Measurements from ENCODE around the gene PEX10.
A peak's percentile ranks its signal among the peaks of the same experiment; 100 is the strongest.
"Not testable (repeated sequence)": the region's sequence is repeated elsewhere in the genome, so short reads cannot be mapped to it uniquely, and the experiment has no call there.

Gene PEX10

GRCh38 chr1:2412395-2412772 lies at the start of gene PEX10:
Gene PEX10 (minus strand): TSS chr1:2412564. CDS start chr1:2412502, 62 bp downstream.
- H3K27ac ChIP-seq: peak within 1 kb of the TSS; percentile 64
- DNase-seq (ENCODE audit: low read depth, low spot score): peak; percentile 69

- H3K27ac ChIP-seq: no peak overlapping the region
- no peak for DNase-seq (ENCODE audit: low read depth, low spot score)
Observed at GRCh38 chr1:2460996-2461751, 48.8 kb upstream of the PEX10 start.

DNA sequence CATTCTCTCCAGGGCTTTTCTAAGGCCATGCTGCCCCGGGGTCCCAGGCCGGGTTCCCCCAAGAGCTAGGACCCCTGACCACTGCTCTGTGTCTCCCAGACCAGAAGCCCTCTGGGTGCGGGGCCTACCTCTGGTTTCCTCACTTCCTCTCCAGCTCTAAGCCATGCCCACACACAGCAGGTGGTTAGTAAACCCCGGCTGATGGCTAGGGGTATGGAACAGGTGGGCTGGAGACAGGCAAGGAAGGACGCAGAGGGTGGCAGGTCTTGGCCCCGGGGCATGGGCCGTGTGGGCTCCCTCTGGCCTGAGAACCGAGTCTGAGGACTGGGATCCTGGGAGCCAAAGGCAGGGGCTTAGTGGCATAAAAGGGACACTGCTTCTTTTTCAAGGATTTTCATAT lies 47.8 kb upstream of the PEX10 start:
- no peak for DNase-seq (ENCODE audit: low read depth, low spot score)
- H3K27ac ChIP-seq: no peak overlapping the region

DNA sequence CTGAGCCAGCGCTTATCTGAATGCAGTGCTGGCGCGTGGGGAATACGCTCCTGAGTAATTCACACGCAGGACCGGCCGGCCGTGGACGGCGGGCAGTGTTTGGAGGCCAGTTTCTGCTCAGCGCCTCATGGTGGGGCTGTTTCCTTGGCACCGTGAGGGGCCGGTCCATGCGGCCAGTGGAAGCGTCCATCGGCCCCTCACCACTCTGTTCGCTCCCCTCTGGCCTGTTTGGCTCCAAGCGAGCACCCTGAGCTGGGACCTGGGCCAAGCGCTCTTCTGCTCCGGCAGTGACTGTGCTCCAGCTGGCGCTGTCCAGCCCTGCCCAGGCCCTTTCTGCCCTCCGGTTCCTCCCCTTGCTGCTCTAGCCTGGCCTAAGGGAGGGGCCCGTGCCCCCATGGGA lies 47.4 kb upstream of the PEX10 start:
- no peak overlapping the region for H3K27ac ChIP-seq
- no peak for DNase-seq (ENCODE audit: low read depth, low spot score)

DNA sequence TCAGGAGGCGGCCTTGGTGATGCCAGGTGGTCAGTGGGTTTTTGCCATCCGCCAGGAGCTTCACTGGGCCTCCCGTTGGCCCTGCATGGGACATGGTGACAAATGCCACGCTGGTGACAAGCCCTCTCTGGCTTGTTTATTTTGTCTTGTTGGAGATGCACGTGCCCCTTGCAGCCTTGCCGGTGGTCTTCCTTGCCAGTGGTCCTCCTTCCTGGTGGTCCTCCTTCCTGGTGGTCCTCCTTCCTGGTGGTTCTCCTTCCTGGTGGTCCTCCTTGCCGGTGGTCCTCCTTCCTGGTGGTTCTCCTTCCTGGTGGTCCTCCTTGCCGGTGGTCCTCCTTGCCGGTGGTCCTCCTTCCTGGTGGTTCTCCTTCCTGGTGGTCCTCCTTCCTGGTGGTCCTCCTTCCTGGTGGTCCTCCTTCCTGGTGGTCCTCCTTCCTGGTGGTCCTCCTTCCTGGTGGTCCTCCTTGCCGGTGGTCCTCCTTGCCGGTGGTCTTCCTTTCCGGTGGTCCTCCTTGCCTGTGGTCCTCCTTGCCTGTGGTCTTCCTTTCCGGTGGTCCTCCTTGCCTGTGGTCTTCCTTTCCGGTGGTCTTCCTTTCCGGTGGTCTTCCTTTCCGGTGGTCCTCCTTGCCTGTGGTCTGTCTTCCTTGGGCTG lies 46.9 kb upstream of the PEX10 start:
- not testable (repeated sequence) for DNase-seq (ENCODE audit: low read depth, low spot score); H3K27ac ChIP-seq

GRCh38 chr1:2458687-2459086 lies 46.3 kb upstream of the PEX10 start:
- DNase-seq (ENCODE audit: low read depth, low spot score): no peak
- H3K27ac ChIP-seq: no peak overlapping the region

DNA sequence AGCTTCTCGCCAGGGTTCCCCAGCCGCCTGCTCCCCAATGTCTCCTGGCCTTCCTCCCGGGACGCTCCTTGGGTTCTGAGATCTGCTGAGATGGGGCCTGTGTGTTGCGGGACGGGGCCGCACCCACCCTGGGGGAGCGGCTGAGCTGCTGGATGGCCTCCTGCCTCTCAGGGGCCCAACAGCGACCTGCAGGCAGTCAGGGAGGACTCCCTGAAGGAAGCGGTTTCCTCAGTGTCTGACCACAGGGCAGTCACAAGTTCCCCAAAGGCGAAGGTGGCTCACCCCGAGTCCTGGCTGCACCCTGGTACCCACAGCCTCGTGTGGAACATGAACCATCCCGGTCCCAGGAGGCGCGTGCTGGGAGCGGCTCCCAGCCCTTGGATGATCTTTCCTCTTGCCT lies 45.1 kb upstream of the PEX10 start:
- no peak overlapping the region for H3K27ac ChIP-seq
- DNase-seq (ENCODE audit: low read depth, low spot score): no peak

DNA sequence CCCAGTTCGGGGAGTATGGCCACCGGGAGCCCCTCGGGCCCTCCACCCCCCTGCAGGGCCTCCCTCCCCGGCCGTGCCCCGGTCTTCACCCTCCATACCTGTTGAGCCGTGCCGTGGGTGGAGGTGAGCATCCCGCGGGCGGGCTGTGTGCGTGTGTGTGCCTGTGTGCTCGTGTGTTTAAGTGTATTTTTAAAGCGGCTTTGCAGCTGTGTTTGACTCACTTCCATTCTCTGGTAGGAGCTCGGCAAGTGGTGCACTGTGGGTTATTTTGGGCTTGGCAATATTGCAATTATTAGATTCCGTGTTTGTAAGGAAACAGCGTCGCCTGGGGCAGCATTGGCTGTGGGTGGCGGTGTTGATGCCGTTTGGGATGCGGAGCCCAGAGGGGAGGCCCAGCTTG lies 43.4 kb upstream of the PEX10 start:
- no peak for DNase-seq (ENCODE audit: low read depth, low spot score)
- no peak overlapping the region for H3K27ac ChIP-seq

DNA sequence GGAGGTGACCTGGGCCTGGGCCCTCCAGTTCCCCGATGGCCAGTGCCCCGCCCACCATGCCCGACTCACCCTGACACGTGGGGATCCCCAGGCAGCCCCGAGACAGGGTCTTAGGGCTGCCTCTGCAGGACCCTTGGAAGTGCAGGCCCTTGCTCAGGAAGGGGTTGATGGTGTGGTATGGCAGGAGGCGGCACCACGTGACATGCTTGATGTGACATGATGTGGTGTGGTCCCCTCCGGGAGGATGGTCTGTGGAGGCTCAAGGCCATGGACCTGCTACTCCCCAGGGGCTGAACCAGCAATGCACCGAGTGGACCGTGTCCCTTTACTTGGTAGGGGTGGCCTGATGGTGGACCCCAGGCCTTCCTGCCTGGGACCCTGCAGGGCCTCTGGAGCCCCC lies 41.9 kb upstream of the PEX10 start:
- H3K27ac ChIP-seq: no peak overlapping the region
- DNase-seq (ENCODE audit: low read depth, low spot score): no peak

GRCh38 chr1:2452932-2453315 lies 40.6 kb upstream of the PEX10 start:
- DNase-seq (ENCODE audit: low read depth, low spot score): no peak
- H3K27ac ChIP-seq: peak overlapping the region; percentile 77

- DNase-seq (ENCODE audit: low read depth, low spot score): no peak
- H3K27ac ChIP-seq: peak overlapping the region; percentile 77
Observed at GRCh38 chr1:2452201-2452931, 40.0 kb upstream of the PEX10 start.

GRCh38 chr1:2451741-2452140 lies 39.4 kb upstream of the PEX10 start:
- DNase-seq (ENCODE audit: low read depth, low spot score): peak; percentile 58
- peak overlapping the region; percentile 77 for H3K27ac ChIP-seq

GRCh38 chr1:2449636-2450454 lies 37.5 kb upstream of the PEX10 start:
- DNase-seq (ENCODE audit: low read depth, low spot score): no peak
- peak overlapping the region; percentile 60 for H3K27ac ChIP-seq

- no peak overlapping the region for H3K27ac ChIP-seq
- no peak for DNase-seq (ENCODE audit: low read depth, low spot score)
Observed at GRCh38 chr1:2448098-2448445, 35.7 kb upstream of the PEX10 start.

DNA sequence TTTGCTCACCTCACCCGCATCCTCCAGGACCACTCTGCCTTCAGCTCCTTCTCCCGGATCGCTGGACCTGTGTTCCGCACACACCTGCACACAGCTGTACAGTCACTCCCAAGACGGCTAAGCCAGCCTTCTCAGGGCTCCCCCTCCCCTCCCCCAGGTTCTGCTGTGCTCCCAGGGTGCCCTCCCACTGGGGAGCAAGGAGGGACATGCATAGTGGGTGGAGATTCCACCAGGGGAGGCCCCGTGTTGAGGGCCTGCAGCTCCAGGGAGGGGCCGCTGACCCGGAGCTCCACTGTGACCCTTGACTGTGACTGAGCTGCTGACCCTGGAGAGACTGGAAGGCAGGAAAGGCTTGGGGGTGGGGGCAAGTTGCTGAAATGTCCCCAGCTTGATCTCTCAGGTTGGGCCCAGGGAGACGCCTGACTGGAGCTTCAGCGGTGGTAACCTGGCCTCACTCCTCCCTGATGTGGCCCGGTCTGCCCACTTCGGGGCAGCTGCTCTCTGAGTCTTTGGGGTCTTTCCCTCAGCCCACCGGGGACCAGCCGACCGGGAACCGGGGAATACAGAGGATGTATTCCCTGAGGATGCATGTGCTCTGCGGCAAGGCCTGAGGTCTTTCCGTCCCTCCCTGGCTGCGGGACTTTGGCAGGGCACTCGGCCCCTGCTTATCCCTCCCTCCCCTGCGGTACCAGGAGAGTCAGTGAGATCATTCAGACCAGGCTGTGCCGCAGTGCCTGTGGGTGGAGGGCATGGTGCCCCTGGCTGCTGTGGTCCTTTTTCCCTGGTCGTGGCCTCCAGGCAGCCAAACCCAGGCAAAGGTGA lies 35.1 kb upstream of the PEX10 start:
- no peak for DNase-seq (ENCODE audit: low read depth, low spot score)
- no peak overlapping the region for H3K27ac ChIP-seq

- no peak for DNase-seq (ENCODE audit: low read depth, low spot score)
- H3K27ac ChIP-seq: no peak overlapping the region
Observed at GRCh38 chr1:2446861-2447260, 34.5 kb upstream of the PEX10 start.

GRCh38 chr1:2446394-2446793 lies 34.0 kb upstream of the PEX10 start:
- no peak for DNase-seq (ENCODE audit: low read depth, low spot score)
- no peak overlapping the region for H3K27ac ChIP-seq

- DNase-seq (ENCODE audit: low read depth, low spot score): no peak
- H3K27ac ChIP-seq: no peak overlapping the region
Observed at GRCh38 chr1:2445823-2446215, 33.5 kb upstream of the PEX10 start.

DNA sequence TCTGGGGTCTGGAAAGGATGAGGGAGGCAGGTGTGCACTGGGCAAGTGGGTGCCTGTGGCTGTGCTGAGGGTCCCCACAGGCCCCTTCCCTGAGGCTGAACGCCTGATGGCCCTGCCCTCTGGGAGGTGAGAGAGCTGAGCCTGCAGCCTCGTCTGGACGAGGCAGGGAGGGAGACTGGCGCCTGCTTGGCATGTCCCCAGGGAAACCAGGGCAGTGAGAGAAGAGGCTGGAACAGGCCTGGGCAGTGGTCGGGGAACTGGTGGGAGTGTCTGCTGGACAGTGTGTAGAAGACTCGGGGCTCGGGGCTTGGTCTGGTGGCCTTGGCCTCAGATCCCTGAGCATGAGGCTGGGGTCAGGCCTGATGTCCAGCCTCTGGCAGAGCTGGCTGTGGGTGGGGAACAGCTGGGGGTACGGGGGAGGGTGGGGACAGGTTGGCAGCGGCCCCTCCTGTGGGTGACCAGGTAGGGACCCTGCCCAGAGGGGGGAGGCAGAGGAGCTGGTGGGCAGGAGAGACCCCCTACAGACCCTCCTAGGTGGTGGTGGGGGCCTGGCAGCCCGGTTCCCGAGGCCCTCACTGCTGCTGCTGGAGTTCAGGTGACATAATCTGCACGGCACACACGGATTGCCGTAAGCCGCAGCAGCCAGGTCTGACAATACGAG lies 32.9 kb upstream of the PEX10 start:
- no peak overlapping the region for H3K27ac ChIP-seq
- DNase-seq (ENCODE audit: low read depth, low spot score): no peak
